Cardiac muscle cell (in vitro differentiated cells and primary cell): ENCODE results near the gene WSB1. TPM values are rescaled to one million over a fixed set of nuclear protein-coding genes. Genes with fewer than 3 reads are reported as not detected.
"Not testable (repeated sequence)": the region's sequence is repeated elsewhere in the genome, so short reads cannot be mapped to it uniquely, and the experiment has no call there.

Source experiments
- DNase-seq, 2 donors: peaks; one replicate each; pipeline versions ENCODE4 v3.0.0 to v3.0.0-alpha.2; 2010 to 2017; ENCODE audit warnings: low read depth in 1 of 2, low spot score in 1 of 2
- H3K27ac ChIP-seq: fragments of 200-600 bp; sonication (generic); 2 replicates; pipeline ENCODE4 v1.5.1; 2016
- H3K27me3 ChIP-seq: fragments of 200-600 bp; sonication (generic); 2 replicates; pipeline ENCODE4 v1.6.0; 2016; ENCODE audit warnings: control low read depth
- H3K36me3 ChIP-seq: fragments of 200-600 bp; sonication (generic); 2 replicates; pipeline ENCODE4 v1.5.1; 2016; ENCODE audit warnings: control low read depth
- H3K4me1 ChIP-seq: fragments of 200-600 bp; sonication (generic); 2 replicates; pipeline ENCODE4 v1.8.1; 2017; ENCODE audit warnings: low read depth, mild to moderate bottlenecking, mixed run types
- H3K4me3 ChIP-seq: fragments of 200-600 bp; sonication (generic); 2 replicates; pipeline ENCODE4 v1.5.1; 2016; ENCODE audit warnings: mild to moderate bottlenecking
- H3K9me3 ChIP-seq: fragments of 200-600 bp; sonication (generic); 2 replicates; pipeline ENCODE4 v1.5.1; 2017; ENCODE audit warnings: low read depth, mild to moderate bottlenecking, control low read depth
- polyA plus RNA-seq: library from polyadenylated mRNA; unstranded; fragments of >200 nt; fragmentation: Nextera tagmentation; extraction: Ambion mirVana; gene quantifications from 2 replicates; pipeline ENCODE4 v1.2.1, GENCODE V29; 2016
- total RNA-seq: library from RNA; depleted of rRNA; stranded (reverse); fragments of >200 nt; gene quantifications from 2 replicates; pipeline ENCODE4 v1.2.3, GENCODE V29; 2016
- TF ChIP-seq, protein P1 (sequence below): IDR thresholded peaks from 2 replicates; pipeline ENCODE4 v1.5.1; 2012; ENCODE audit warnings: low read depth, mild to moderate bottlenecking, low read length

Gene WSB1
- total and polyA plus RNA-seq, 2 experiments from 2014 or later, result 308 to 471 TPM

DNA sequence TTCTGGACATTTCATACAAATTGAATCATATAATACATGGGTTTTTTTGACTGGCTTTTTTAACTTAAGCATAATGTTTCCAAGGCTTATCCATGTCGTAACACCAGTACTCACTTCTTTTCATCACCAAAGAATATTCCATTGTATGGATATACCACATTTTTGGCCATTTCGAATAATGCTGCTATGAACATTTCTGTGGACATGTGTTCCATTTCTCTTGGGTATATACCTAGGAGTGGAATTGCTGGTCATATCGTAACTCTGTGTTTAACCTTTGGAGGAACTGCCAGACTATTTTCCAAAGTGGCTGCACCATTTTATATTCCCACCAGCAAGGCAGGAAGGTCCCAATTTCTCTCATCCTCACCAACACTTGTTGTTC is 46.0 kb upstream of the WSB1 start:
- H3K4me1 ChIP-seq, result no peaks in the 10 kb centered on the region
- no peak for DNase-seq
- H3K27me3 ChIP-seq, result no peaks in the 10 kb centered on the region
- no peaks in the 10 kb centered on the region for H3K9me3 ChIP-seq
- no peak overlapping the region for H3K27ac ChIP-seq
- H3K36me3 ChIP-seq, result no peaks in the 10 kb centered on the region
- TF ChIP-seq, protein P1, sequence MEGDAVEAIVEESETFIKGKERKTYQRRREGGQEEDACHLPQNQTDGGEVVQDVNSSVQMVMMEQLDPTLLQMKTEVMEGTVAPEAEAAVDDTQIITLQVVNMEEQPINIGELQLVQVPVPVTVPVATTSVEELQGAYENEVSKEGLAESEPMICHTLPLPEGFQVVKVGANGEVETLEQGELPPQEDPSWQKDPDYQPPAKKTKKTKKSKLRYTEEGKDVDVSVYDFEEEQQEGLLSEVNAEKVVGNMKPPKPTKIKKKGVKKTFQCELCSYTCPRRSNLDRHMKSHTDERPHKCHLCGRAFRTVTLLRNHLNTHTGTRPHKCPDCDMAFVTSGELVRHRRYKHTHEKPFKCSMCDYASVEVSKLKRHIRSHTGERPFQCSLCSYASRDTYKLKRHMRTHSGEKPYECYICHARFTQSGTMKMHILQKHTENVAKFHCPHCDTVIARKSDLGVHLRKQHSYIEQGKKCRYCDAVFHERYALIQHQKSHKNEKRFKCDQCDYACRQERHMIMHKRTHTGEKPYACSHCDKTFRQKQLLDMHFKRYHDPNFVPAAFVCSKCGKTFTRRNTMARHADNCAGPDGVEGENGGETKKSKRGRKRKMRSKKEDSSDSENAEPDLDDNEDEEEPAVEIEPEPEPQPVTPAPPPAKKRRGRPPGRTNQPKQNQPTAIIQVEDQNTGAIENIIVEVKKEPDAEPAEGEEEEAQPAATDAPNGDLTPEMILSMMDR, result no peak
- no peak overlapping the region for H3K4me3 ChIP-seq

GRCh38 chr17:27250791-27251190 is 43.1 kb upstream of the WSB1 start:
- H3K27me3 ChIP-seq, H3K36me3 ChIP-seq, DNase-seq, H3K27ac ChIP-seq, H3K9me3 ChIP-seq, H3K4me1 ChIP-seq, H3K4me3 ChIP-seq: not testable (repeated sequence)

- DNase-seq, H3K27me3 ChIP-seq, H3K27ac ChIP-seq, H3K4me1 ChIP-seq, H3K4me3 ChIP-seq, H3K9me3 ChIP-seq, H3K36me3 ChIP-seq: not testable (repeated sequence)
Observed at GRCh38 chr17:27254802-27255201, 39.1 kb upstream of the WSB1 start.

GRCh38 chr17:27256225-27257030 is 37.5 kb upstream of the WSB1 start:
- DNase-seq, result peak in 1 of 2 donors; percentile 88
- H3K4me3 ChIP-seq, result no peak overlapping the region
- H3K9me3 ChIP-seq, result no peaks in the 10 kb centered on the region
- TF ChIP-seq, protein P1, result no peak
- no peaks in the 10 kb centered on the region for H3K27me3 ChIP-seq
- no peaks in the 10 kb centered on the region for H3K36me3 ChIP-seq
- H3K4me1 ChIP-seq, result no peaks in the 10 kb centered on the region
- H3K27ac ChIP-seq, result no peak overlapping the region

DNA sequence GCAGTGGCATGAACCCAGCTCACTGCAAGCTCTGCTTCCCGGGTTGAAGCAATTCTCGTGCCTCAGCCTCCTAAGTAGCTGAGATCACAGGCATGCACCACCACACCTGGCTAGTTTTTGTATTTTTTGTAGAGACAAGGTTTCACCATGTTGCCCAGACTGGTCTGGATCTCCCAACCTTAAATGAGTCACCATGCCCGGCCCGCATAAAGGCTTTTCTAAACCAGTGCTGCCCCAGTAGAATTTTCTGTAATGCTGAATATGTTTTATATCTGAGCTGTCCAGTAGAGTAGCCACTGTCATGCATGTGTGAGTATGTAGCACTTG is 36.9 kb upstream of the WSB1 start:
- no peak for DNase-seq
- TF ChIP-seq, protein P1, result no peak

DNA sequence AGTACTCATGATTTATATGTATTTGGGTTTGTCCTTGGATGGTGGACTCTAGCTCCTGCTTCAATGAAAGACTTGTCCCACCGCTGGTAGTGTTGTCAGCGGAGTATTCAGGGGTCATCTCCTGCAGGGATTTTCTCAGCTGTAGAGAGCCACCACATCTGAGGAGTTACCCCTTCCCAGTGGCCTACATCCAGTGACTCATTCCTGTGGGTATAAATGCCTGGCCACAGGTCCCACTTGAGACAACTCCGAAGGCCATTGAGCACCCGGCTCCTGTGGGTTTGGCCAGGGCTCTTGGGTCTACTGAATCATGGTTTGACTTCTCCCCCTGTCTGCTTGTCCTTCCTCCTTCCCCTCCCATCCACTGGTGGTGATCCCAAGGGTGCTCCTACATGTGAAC is 34.6 kb upstream of the WSB1 start:
- H3K9me3 ChIP-seq, result no peaks in the 10 kb centered on the region
- H3K36me3 ChIP-seq, result no peaks in the 10 kb centered on the region
- no peaks in the 10 kb centered on the region for H3K27me3 ChIP-seq
- H3K4me1 ChIP-seq, result no peaks in the 10 kb centered on the region
- no peak overlapping the region for H3K4me3 ChIP-seq
- TF ChIP-seq, protein P1, result no peak
- H3K27ac ChIP-seq, result no peak overlapping the region
- DNase-seq, result no peak

More for the DNA sequence above, 36.9 kb upstream of the WSB1 start:
- Histone ChIP-seq H3K27ac (no peak overlapping the region), H3K36me3 (no peaks in the 10 kb centered on the region), H3K4me1 (no peaks in the 10 kb centered on the region), H3K27me3 (no peaks in the 10 kb centered on the region), H3K4me3 (no peak overlapping the region), H3K9me3 (no peaks in the 10 kb centered on the region)
